GM23338 (cell line): Measurements from ENCODE around the gene GNB1L. TPM values are rescaled to one million over a fixed set of nuclear protein-coding genes. Genes with fewer than 3 reads are reported as not detected.

Experiments used
- ATAC-seq: fragments of 200-7000 bp; cut with Tn5 transposase; 3 replicates; pipeline ENCODE4 v1.9.1; 2020
- DNase-seq: peaks from one replicate; pipeline ENCODE4 v3.0.0-alpha.2; 2015; ENCODE audit warnings: low spot score
- H2AFZ ChIP-seq: fragments of 200-600 bp; sonication (generic); 2 replicates; pipeline ENCODE4 v1.8.0; 2016; ENCODE audit warnings: antibody characterized with exemption, mild to moderate bottlenecking, moderate library complexity
- H3F3A ChIP-seq: fragments of 200-600 bp; sonication (generic); replicated peaks from 2 replicates; pipeline ENCODE4 v1.8.0; 2017; ENCODE audit warnings: antibody characterized with exemption, mixed run types, low read depth
- H3K27ac ChIP-seq: fragments of 200-600 bp; sonication (generic); 2 replicates; pipeline ENCODE4 v1.6.1; 2016; ENCODE audit warnings: low read depth
- H3K27me3 ChIP-seq: fragments of 200-600 bp; sonication (generic); 2 replicates; pipeline ENCODE4 v1.8.0; 2016; ENCODE audit warnings: mild to moderate bottlenecking, mixed run types, moderate library complexity; ENCODE audit not compliant: insufficient read depth
- H3K36me3 ChIP-seq: fragments of 200-600 bp; sonication (generic); 2 replicates; pipeline ENCODE4 v1.8.0; 2016; ENCODE audit warnings: mild to moderate bottlenecking; ENCODE audit not compliant: insufficient read depth
- H3K4me1 ChIP-seq: fragments of 200-600 bp; sonication (generic); 2 replicates; pipeline ENCODE4 v1.8.0; 2016; ENCODE audit warnings: mild to moderate bottlenecking, moderate library complexity; ENCODE audit not compliant: insufficient read depth
- H3K4me2 ChIP-seq: fragments of 200-600 bp; sonication (generic); 2 replicates; pipeline ENCODE4 v1.7.1; 2017; ENCODE audit warnings: mixed run types
- H3K4me3 ChIP-seq: fragments of 200-600 bp; sonication (generic); 2 replicates; pipeline ENCODE4 v1.6.1; 2016; ENCODE audit warnings: mixed run types
- H3K79me2 ChIP-seq: fragments of 200-600 bp; sonication (generic); replicated peaks from 2 replicates; pipeline ENCODE4 v1.8.0; 2017; ENCODE audit warnings: mild to moderate bottlenecking; ENCODE audit not compliant: insufficient read depth
- H3K9me2 ChIP-seq: fragments of 200-600 bp; sonication (generic); 2 replicates; pipeline ENCODE4 v1.8.0; 2017; ENCODE audit not compliant: insufficient read depth
- H4K20me1 ChIP-seq: fragments of 200-600 bp; sonication (generic); replicated peaks from 2 replicates; pipeline ENCODE4 v1.8.0; 2017; ENCODE audit warnings: mild to moderate bottlenecking; ENCODE audit not compliant: insufficient read depth
- H3K27ac Mint-ChIP-seq: 2 replicates; pipeline ENCODE4 v1.8.0; 2020; ENCODE audit warnings: inconsistent platforms, mild to moderate bottlenecking, moderate library complexity, mixed read lengths
- H3K27me3 Mint-ChIP-seq: 3 replicates; pipeline ENCODE4 v1.8.0; 2022; ENCODE audit warnings: low read depth, mild to moderate bottlenecking, moderate library complexity, mixed read lengths, inconsistent platforms; ENCODE audit not compliant: insufficient read depth, poor library complexity
- H3K36me3 Mint-ChIP-seq: 3 replicates; pipeline ENCODE4 v1.8.0; 2021; ENCODE audit warnings: low read depth, mild to moderate bottlenecking, inconsistent platforms, moderate library complexity, mixed read lengths
- H3K4me1 Mint-ChIP-seq: 3 replicates; pipeline ENCODE4 v1.8.0; 2020; ENCODE audit warnings: mild to moderate bottlenecking, inconsistent platforms, mixed read lengths
- H3K4me3 Mint-ChIP-seq: 3 replicates; pipeline ENCODE4 v1.8.0; 2021; ENCODE audit warnings: moderate library complexity, mild to moderate bottlenecking, inconsistent platforms, mixed read lengths
- H3K9me3 Mint-ChIP-seq: 3 replicates; pipeline ENCODE4 v1.8.0; 2020; ENCODE audit warnings: moderate library complexity, mild to moderate bottlenecking, inconsistent platforms, mixed read lengths
- CTCF ChIP-seq, 2 experiments: fragments of 200-600 bp in 1 of 2; sonication (generic) in 1 of 2; conservative IDR thresholded peaks; 2 replicates each; pipeline versions ENCODE4 v1.5.1 to v1.6.1; 2016 to 2017; ENCODE audit warnings: antibody characterized with exemption in 2 of 2, low read depth in 2 of 2, mild to moderate bottlenecking in 2 of 2, moderate library complexity in 1 of 2
- ETS1 ChIP-seq: IDR thresholded peaks from 2 replicates; pipeline ENCODE4 v1.6.1; 2016; ENCODE audit warnings: antibody characterized with exemption
- EZH2 ChIP-seq: fragments of 200-600 bp; sonication (generic); IDR thresholded peaks from one replicate; pipeline ENCODE4 v1.8.0; 2017; ENCODE audit warnings: antibody characterized with exemption, mild to moderate bottlenecking, low read depth; ENCODE audit not compliant: unreplicated experiment
- EZH2phosphoT487 ChIP-seq: fragments of 200-600 bp; sonication (generic); IDR thresholded peaks from one replicate; pipeline ENCODE4 v1.8.1; 2018; ENCODE audit warnings: antibody characterized with exemption; ENCODE audit not compliant: unreplicated experiment
- NANOG ChIP-seq: IDR thresholded peaks from 2 replicates; pipeline ENCODE4 v1.6.1; 2016; ENCODE audit warnings: antibody characterized with exemption, borderline replicate concordance
- POLR2AphosphoS5 ChIP-seq: IDR thresholded peaks from 2 replicates; pipeline ENCODE4 v1.6.1; 2016; ENCODE audit warnings: antibody characterized with exemption, low read depth
- ZNF331 ChIP-seq: fragments of 250-450 bp; sonication (Bioruptor Pico); IDR thresholded peaks from 2 replicates; pipeline ENCODE4 v1.5.0; 2020; ENCODE audit warnings: low read depth, mild to moderate bottlenecking, moderate library complexity
- ZNF462 ChIP-seq: fragments of 250-450 bp; sonication (Bioruptor Pico); IDR thresholded peaks from 2 replicates; pipeline ENCODE4 v1.5.0; 2020; ENCODE audit warnings: mild to moderate bottlenecking, moderate library complexity
- polyA plus RNA-seq: library from polyadenylated mRNA; unstranded; fragments of >200 nt; fragmentation: Nextera tagmentation; extraction: Ambion mirVana; gene quantifications from 2 replicates; pipeline ENCODE4 v1.2.1, GENCODE V29; 2016
- total RNA-seq: library from RNA; depleted of rRNA; stranded (reverse); fragments of >200 nt; shearing (Covaris generic); gene quantifications from 2 replicates; pipeline ENCODE4 v1.2.3, GENCODE V29; 2014

Gene GNB1L
- total and polyA plus RNA-seq, 2 experiments from 2014 or later: 15.2 to 27.8 TPM

- no peaks in the 10 kb centered on the region for H3K36me3 ChIP-seq
- TF ChIP-seq EZH2 (peak; percentile 86), ETS1 (no peak)
- H3K79me2 ChIP-seq: no peaks in the 10 kb centered on the region
- peaks cover 26% of the 10 kb centered on the region for H3K4me1 Mint-ChIP-seq
- H3K4me1 ChIP-seq: peaks cover 22% of the 10 kb centered on the region
- H3K9me3 Mint-ChIP-seq: no peaks in the 10 kb centered on the region; the same call in 2 of the 3 replicates
- peak overlapping the region; percentile 53 for H3K4me3 ChIP-seq
- H3K27me3 ChIP-seq: peaks cover 95% of the 10 kb centered on the region
- peak; percentile 61 for DNase-seq
- H3K27ac ChIP-seq: no peak overlapping the region
- peak; percentile 0; the same call in 2 of the 3 replicates for ATAC-seq
- H3K27me3 Mint-ChIP-seq: peaks cover 89% of the 10 kb centered on the region
- peak overlapping the region; percentile 53 for H3K4me3 Mint-ChIP-seq
- H3K4me2 ChIP-seq: peak overlapping the region; percentile 78
- peaks cover 5% of the 10 kb centered on the region; the same call in 1 of the 3 replicates for H3K36me3 Mint-ChIP-seq
- H3K9me2 ChIP-seq: no peaks in the 10 kb centered on the region
- 0 out of 2 replicates have a peak overlapping the region, but pooled peaks have one; percentile 28 for H2AFZ ChIP-seq
- no peak overlapping the region for H3K27ac Mint-ChIP-seq
- peaks cover 18% of the 10 kb centered on the region for H3F3A ChIP-seq
- peaks cover 9% of the 10 kb centered on the region for H4K20me1 ChIP-seq
These were observed 97.3 kb downstream of the GNB1L start for GRCh38 chr22:19757140-19757984.

GRCh38 chr22:19756288-19757128 is 98.2 kb downstream of the GNB1L start:
- Histone ChIP-seq H4K20me1 (peaks cover 9% of the 10 kb centered on the region), H3K36me3 (no peaks in the 10 kb centered on the region), H3K4me2 (peak overlapping the region; percentile 78), H3K4me3 (peak overlapping the region; percentile 53), H3K27ac (no peak overlapping the region), H3K27me3 (peaks cover 89% of the 10 kb centered on the region), H3K4me1 (peaks cover 17% of the 10 kb centered on the region), H3K9me2 (no peaks in the 10 kb centered on the region), H2AFZ (0 out of 2 replicates have a peak overlapping the region, but pooled peaks have one; percentile 28), H3K79me2 (no peaks in the 10 kb centered on the region), H3F3A (peaks cover 13% of the 10 kb centered on the region; the same call in 1 of the 2 replicates)
- Mint-ChIP-seq H3K27me3 (peaks cover 82% of the 10 kb centered on the region), H3K9me3 (no peaks in the 10 kb centered on the region; the same call in 2 of the 3 replicates), H3K27ac (no peak overlapping the region), H3K4me1 (peaks cover 20% of the 10 kb centered on the region), H3K4me3 (peak overlapping the region; percentile 34; the same call in 1 of the 3 replicates), H3K36me3 (peaks cover 5% of the 10 kb centered on the region; the same call in 1 of the 3 replicates)
- peak; percentile 6 for ATAC-seq
- DNase-seq: peak; percentile 73
- peak; percentile 47 for TF ChIP-seq EZH2phosphoT487
- TF ChIP-seq CTCF (conservative IDR thresholded peaks at IDR 0.05; ENCODE audit: low read depth in 2 of 2): peak; percentile 53 to 56
- TF ChIP-seq ZNF331 (CRISPR knock-in tag): no peak
- no peak for TF ChIP-seq NANOG
- TF ChIP-seq ZNF462 (CRISPR knock-in tag): no peak
- TF ChIP-seq POLR2AphosphoS5: no peak
